Stimulated activated CD8-positive, alpha-beta memory T cell treated with anti-CD3 and anti-CD28 coated beads, Interleukin-12 subunit alpha, Interleukin-12 subunit beta, amount 100 ng/mL, for 4 hours (primary cell): Measurements from ENCODE around the gene CLCNKA.
A peak's percentile ranks its signal among the peaks of the same experiment; 100 is the strongest.
"Not testable (repeated sequence)": the region's sequence is repeated elsewhere in the genome, so short reads cannot be mapped to it uniquely, and the experiment has no call there.

ENCODE experiments used
- DNase-seq: peaks from one replicate; pipeline ENCODE4 v3.0.0-alpha.2; 2020; ENCODE audit warnings: low read depth

CLCNKA gene

GRCh38 chr1:16017461-16018303, 4.2 kb upstream of the CLCNKA start, which contains the start of gene HSPB7:
TSS of gene HSPB7 (minus strand) at chr1:16018043. CDS start at chr1:16017963, 80 bp downstream.
- no peak for DNase-seq

GRCh38 chr1:16018308-16018707, 3.5 kb upstream of the CLCNKA start:
- DNase-seq, result no peak

- no peak for DNase-seq
Measured at GRCh38 chr1:16018749-16019643, 2.8 kb upstream of the CLCNKA start.

- DNase-seq, result no peak
Measured at GRCh38 chr1:16019644-16020277, 2.1 kb upstream of the CLCNKA start.

- no peak for DNase-seq
Measured at GRCh38 chr1:16020325-16020724, 1.5 kb upstream of the CLCNKA start.

GRCh38 chr1:16020878-16021277, 958 bp upstream of the CLCNKA start:
- DNase-seq, result not testable (repeated sequence)

- DNase-seq, result no peak
Measured at GRCh38 chr1:16022393-16022792, 557 bp downstream of the CLCNKA start.

- DNase-seq, result no peak
Measured at GRCh38 chr1:16023050-16023653, 1.3 kb downstream of the CLCNKA start.

- DNase-seq, result not testable (repeated sequence)
Measured at GRCh38 chr1:16026302-16026701, 4.5 kb downstream of the CLCNKA start.

- DNase-seq, result peak; percentile 30
Measured at GRCh38 chr1:16026723-16027484, 5.1 kb downstream of the CLCNKA start.

GRCh38 chr1:16028237-16029002, 6.6 kb downstream of the CLCNKA start:
- DNase-seq, result no peak

GRCh38 chr1:16029003-16029268, 7.1 kb downstream of the CLCNKA start:
- DNase-seq, result not testable (repeated sequence)

GRCh38 chr1:16029288-16029687, 7.5 kb downstream of the CLCNKA start:
- DNase-seq, result no peak

GRCh38 chr1:16031551-16031950, 9.7 kb downstream of the CLCNKA start:
- DNase-seq, result no peak

GRCh38 chr1:16032388-16033102, 10.7 kb downstream of the CLCNKA start:
- peak; percentile 10 for DNase-seq

GRCh38 chr1:16033103-16033632, 11.3 kb downstream of the CLCNKA start:
- DNase-seq, result not testable (repeated sequence)

- not testable (repeated sequence) for DNase-seq
Measured at GRCh38 chr1:16036461-16036860, 14.6 kb downstream of the CLCNKA start.

GRCh38 chr1:16038620-16038912, 16.7 kb downstream of the CLCNKA start:
- no peak for DNase-seq

- not testable (repeated sequence) for DNase-seq
Measured at GRCh38 chr1:16039871-16040270, 18.0 kb downstream of the CLCNKA start.

- DNase-seq, result no peak
Measured at GRCh38 chr1:16041200-16041599, 19.4 kb downstream of the CLCNKA start.
